DND-41 (cell line): ENCODE results near the gene MTX1.
"Not testable (repeated sequence)": the region's sequence is repeated elsewhere in the genome, so short reads cannot be mapped to it uniquely, and the experiment has no call there.

Experiments used
- ATAC-seq: fragments of 200-7000 bp; cut with Tn5 transposase; 3 replicates; pipeline ENCODE4 v1.9.1; 2021; ENCODE audit warnings: low read depth; ENCODE audit not compliant: insufficient read depth
- DNase-seq: peaks from one replicate; pipeline ENCODE4 v3.0.0-alpha.2; 2020
- H2AFZ ChIP-seq: 2 replicates; pipeline ENCODE4 v1.6.0; 2012; ENCODE audit warnings: low read depth, low read length
- H3K27ac ChIP-seq: 2 replicates; pipeline ENCODE4 v1.5.1; 2012; ENCODE audit warnings: low read length, inconsistent platforms
- H3K27me3 ChIP-seq: fragments of 200-600 bp; sonication (generic); 2 replicates; pipeline ENCODE4 v1.6.0; 2012; ENCODE audit warnings: low read length, mild to moderate bottlenecking, inconsistent platforms; ENCODE audit not compliant: insufficient read depth, poor library complexity
- H3K36me3 ChIP-seq: 2 replicates; pipeline ENCODE4 v1.5.1; 2012; ENCODE audit warnings: low read length, inconsistent platforms; ENCODE audit not compliant: insufficient read depth
- H3K4me1 ChIP-seq: 2 replicates; pipeline ENCODE4 v1.5.1; 2012; ENCODE audit warnings: mild to moderate bottlenecking, low read length; ENCODE audit not compliant: insufficient read depth
- H3K4me2 ChIP-seq: 2 replicates; pipeline ENCODE4 v1.6.0; 2012; ENCODE audit warnings: mild to moderate bottlenecking, moderate library complexity, low read length, inconsistent platforms; ENCODE audit not compliant: insufficient read depth
- H3K4me3 ChIP-seq, 2 experiments: fragments of 200-600 bp in 1 of 2; shearing (Covaris generic) in 1 of 2; 2 replicates each; pipeline ENCODE4 v1.5.1; 2012 to 2016; ENCODE audit warnings: inconsistent platforms in 2 of 2, low read length in 2 of 2, mild to moderate bottlenecking in 2 of 2, low read depth in 1 of 2, moderate library complexity in 1 of 2
- H3K79me2 ChIP-seq: 2 replicates; pipeline ENCODE4 v1.6.0; 2012; ENCODE audit warnings: low read length, inconsistent platforms; ENCODE audit not compliant: insufficient read depth
- H3K9ac ChIP-seq: 2 replicates; pipeline ENCODE4 v1.6.0; 2012; ENCODE audit warnings: low read depth, mild to moderate bottlenecking, inconsistent platforms, low read length, moderate library complexity
- H3K9me3 ChIP-seq: 2 replicates; pipeline ENCODE4 v1.5.1; 2012; ENCODE audit warnings: low read length, moderate library complexity, mild to moderate bottlenecking, inconsistent platforms; ENCODE audit not compliant: insufficient read depth, severe bottlenecking
- H4K20me1 ChIP-seq: 2 replicates; pipeline ENCODE4 v1.6.0; 2012; ENCODE audit warnings: low read length; ENCODE audit not compliant: insufficient read depth
- CTCF ChIP-seq: IDR thresholded peaks from 2 replicates; pipeline ENCODE4 v1.5.1; 2012; ENCODE audit warnings: borderline replicate concordance, low read length, moderate library complexity, mild to moderate bottlenecking; ENCODE audit not compliant: poor library complexity, severe bottlenecking; ENCODE audit errors: extremely low read depth
- EZH2 ChIP-seq: IDR thresholded peaks from 3 replicates; pipeline ENCODE4 v1.6.1; 2012; ENCODE audit warnings: borderline replicate concordance, low read depth, mild to moderate bottlenecking, moderate library complexity, low read length, inconsistent platforms; ENCODE audit not compliant: severe bottlenecking

Gene MTX1

GRCh38 chr1:155218854-155219591, 10.5 kb downstream of the MTX1 start:
- H3K4me3 ChIP-seq = no peak overlapping the region
- H2AFZ ChIP-seq = peak overlapping the region; percentile 51
- H3K27ac ChIP-seq = peak overlapping the region; percentile 16; the same call in 1 of the 2 replicates
- H3K36me3 ChIP-seq = peaks cover 31% of the 10 kb centered on the region
- peaks cover 11% of the 10 kb centered on the region; the same call in 1 of the 2 replicates for H3K4me1 ChIP-seq
- H3K27me3 ChIP-seq = no peaks in the 10 kb centered on the region
- H3K79me2 ChIP-seq = peaks cover 3% of the 10 kb centered on the region; the same call in 1 of the 2 replicates
- no peaks in the 10 kb centered on the region for H3K9me3 ChIP-seq
- H3K4me2 ChIP-seq = no peak overlapping the region
- H4K20me1 ChIP-seq = no peaks in the 10 kb centered on the region
- no peak overlapping the region for H3K9ac ChIP-seq
- no peak for TF ChIP-seq CTCF
- TF ChIP-seq EZH2 = no peak
- DNase-seq (peak; percentile 47), ATAC-seq (no peak)

GRCh38 chr1:155219592-155220031, 11.1 kb downstream of the MTX1 start:
- H3K4me1 ChIP-seq = peaks cover 11% of the 10 kb centered on the region; the same call in 1 of the 2 replicates
- no peaks in the 10 kb centered on the region for H4K20me1 ChIP-seq
- DNase-seq = peak; percentile 24
- peaks cover 37% of the 10 kb centered on the region for H3K36me3 ChIP-seq
- H3K9ac ChIP-seq = no peak overlapping the region
- no peak for TF ChIP-seq EZH2
- no peak for TF ChIP-seq CTCF
- no peak overlapping the region for H3K4me2 ChIP-seq
- H3K9me3 ChIP-seq = no peaks in the 10 kb centered on the region
- H2AFZ ChIP-seq = 0 out of 2 replicates have a peak overlapping the region, but pooled peaks have one; percentile 37
- H3K4me3 ChIP-seq = no peak overlapping the region
- no peaks in the 10 kb centered on the region for H3K27me3 ChIP-seq
- peaks cover 7% of the 10 kb centered on the region; the same call in 1 of the 2 replicates for H3K79me2 ChIP-seq
- peak overlapping the region; percentile 16; the same call in 1 of the 2 replicates for H3K27ac ChIP-seq
- ATAC-seq = no peak; the same call in 2 of the 3 replicates

GRCh38 chr1:155220211-155220965, 11.9 kb downstream of the MTX1 start:
- ATAC-seq, H2AFZ ChIP-seq: not testable (repeated sequence)

GRCh38 chr1:155223047-155223446, 14.6 kb downstream of the MTX1 start:
- ATAC-seq = no peak
- H3K36me3 ChIP-seq = peaks cover 19% of the 10 kb centered on the region
- no peak for TF ChIP-seq EZH2
- no peak for TF ChIP-seq CTCF
- H4K20me1 ChIP-seq = no peaks in the 10 kb centered on the region; the same call in 1 of the 2 replicates
- H3K4me2 ChIP-seq = no peak overlapping the region
- H3K9ac ChIP-seq = no peak overlapping the region
- no peaks in the 10 kb centered on the region for H3K9me3 ChIP-seq
- peaks cover 34% of the 10 kb centered on the region for H3K79me2 ChIP-seq
- no peak for DNase-seq
- H3K4me1 ChIP-seq = peaks cover 28% of the 10 kb centered on the region
- no peak overlapping the region for H3K27ac ChIP-seq
- H3K4me3 ChIP-seq = no peak overlapping the region
- H2AFZ ChIP-seq = no peak overlapping the region
- H3K27me3 ChIP-seq = no peaks in the 10 kb centered on the region

More at GRCh38 chr1:155220211-155220965, 11.9 kb downstream of the MTX1 start:
- H3K27me3 ChIP-seq, H3K4me2 ChIP-seq, H3K9ac ChIP-seq, H3K4me3 ChIP-seq, H3K27ac ChIP-seq, DNase-seq, H3K9me3 ChIP-seq, H4K20me1 ChIP-seq: not testable (repeated sequence)
- Histone ChIP-seq H3K36me3 (peaks cover 35% of the 10 kb centered on the region), H3K79me2 (peaks cover 13% of the 10 kb centered on the region), H3K4me1 (peaks cover 12% of the 10 kb centered on the region)

GRCh38 chr1:155225404-155225759, 16.9 kb downstream of the MTX1 start:
- H3K4me1 ChIP-seq = peaks cover 25% of the 10 kb centered on the region
- peaks cover 19% of the 10 kb centered on the region for H3K36me3 ChIP-seq
- peak overlapping the region; percentile 97 for H3K27ac ChIP-seq
- peak overlapping the region in 1 of 2 experiments; percentile 78; a peak in 1 of 4 replicates for H3K4me3 ChIP-seq
- not testable (repeated sequence) for H2AFZ ChIP-seq, ATAC-seq, DNase-seq, H3K9me3 ChIP-seq, H3K27me3 ChIP-seq, H4K20me1 ChIP-seq
- peak overlapping the region; percentile 84 for H3K9ac ChIP-seq
- peak overlapping the region; percentile 85 for H3K4me2 ChIP-seq
- peaks cover 35% of the 10 kb centered on the region for H3K79me2 ChIP-seq
